ENCODE measurements around the gene KIF23. TPM values are rescaled to one million over a fixed set of nuclear protein-coding genes. Genes with fewer than 3 reads are reported as not detected.

Gene KIF23
- polyA plus RNA-seq, 1 donor: 14.3 TPM

DNA sequence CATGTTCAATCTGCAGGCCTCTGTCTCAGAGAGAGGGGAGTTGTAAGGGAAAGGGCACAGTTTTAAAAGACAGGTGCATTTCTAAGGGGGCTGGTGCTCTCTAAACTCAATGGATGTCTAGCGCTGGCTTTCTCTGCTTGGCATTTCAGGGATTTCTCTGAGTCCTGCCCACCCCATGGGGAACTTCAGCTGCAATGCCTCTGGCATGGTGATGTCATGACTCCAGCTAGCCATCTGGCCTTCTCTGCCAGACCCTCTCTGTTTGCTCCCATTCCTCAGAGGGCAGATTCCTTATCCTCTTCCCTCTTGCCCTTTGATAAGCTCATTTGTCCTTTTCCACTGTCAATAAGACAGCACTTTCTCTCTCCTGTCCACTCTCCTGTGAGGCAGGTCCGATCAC is 79.3 kb downstream of the KIF23 start:
- DNase-seq: no peak

DNA sequence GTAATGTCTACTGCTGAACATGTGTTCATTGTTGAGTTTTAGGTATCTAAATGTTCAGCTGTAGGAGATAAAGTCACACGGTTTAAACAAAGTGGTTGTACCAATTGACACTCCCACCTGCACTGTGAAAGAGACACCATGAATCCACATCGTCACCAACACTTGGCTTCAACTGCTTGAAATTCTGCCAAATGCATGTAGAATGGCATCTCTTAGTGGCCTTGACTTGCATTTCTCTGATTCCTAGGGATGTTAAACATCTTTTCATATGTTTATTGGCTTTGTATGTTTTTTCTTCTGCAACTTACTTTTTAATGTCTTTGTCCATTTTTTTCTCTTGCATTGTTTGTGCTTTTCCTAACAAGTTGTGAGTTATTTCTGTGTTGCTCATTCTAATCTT is 81.9 kb downstream of the KIF23 start:
- no peak for DNase-seq

DNA sequence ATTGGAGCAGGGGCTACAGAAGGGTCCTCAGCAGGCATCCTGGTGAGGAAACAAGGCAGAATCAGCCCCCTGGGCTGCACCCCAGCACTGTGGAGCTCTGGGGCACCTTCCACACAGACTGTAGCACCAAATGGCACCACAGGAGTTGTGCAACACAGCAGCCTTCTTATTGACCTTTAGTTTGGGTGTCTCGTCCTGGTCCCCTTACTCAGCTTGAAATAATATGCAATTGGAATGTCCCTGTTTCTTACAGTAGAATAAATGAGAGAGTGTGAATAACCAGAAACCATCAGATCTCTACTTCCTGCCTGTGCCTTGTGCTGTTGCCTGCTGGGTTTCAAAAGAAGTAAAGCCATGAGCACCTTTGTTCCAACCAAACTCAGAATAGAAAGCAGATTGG is 82.9 kb downstream of the KIF23 start:
- no peak for DNase-seq

DNA sequence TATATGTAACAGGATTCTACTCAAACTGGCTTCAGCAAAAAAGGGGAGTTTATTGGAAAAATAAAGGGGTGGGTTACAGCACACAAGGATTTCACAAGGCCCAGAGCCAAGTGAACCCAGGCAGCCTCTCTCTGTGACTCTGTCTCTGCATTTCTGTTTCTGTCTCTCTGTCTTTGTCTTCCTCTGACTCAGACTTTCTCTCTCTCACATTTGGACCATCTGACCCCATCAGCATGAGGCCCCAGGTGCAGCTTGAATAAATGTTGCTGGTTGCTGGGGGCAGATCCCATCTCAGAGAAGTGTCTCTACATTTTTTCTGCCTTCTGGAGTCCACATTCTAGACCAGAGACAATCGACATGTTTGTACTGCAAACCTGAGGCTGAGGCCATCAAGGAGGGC is 83.5 kb downstream of the KIF23 start:
- DNase-seq: no peak

Other genes with a start within 250 kb of the KIF23 start
- gene PAQR5, start 115.4 kb upstream of the KIF23 start, polyA plus RNA-seq (ENCODE audit: insufficient read length): 0.72 TPM
- 3,608 TPM for gene RPLP1, start 38.5 kb downstream of the KIF23 start, polyA plus RNA-seq (ENCODE audit: insufficient read length)

All from hindlimb muscle (tissue), 1 donor.